ENCODE results near the gene UBE2O.

GRCh38 chr17:76495663-76496400 lies 42.9 kb upstream of the UBE2O start:
- TF ChIP-seq CTCF (IDR thresholded peaks at IDR 0.05; ENCODE audit: low read depth, low read length, poor library complexity, severe bottlenecking) = no peak
- TF ChIP-seq EZH2phosphoT487 (IDR thresholded peaks at IDR 0.05; ENCODE audit: borderline replicate concordance, low read length) = no peak
